HG02938 (cell line): ENCODE measurements around the gene TBC1D3B.
"Not testable (repeated sequence)": the region's sequence is repeated elsewhere in the genome, so short reads cannot be mapped to it uniquely, and the experiment has no call there.

ENCODE experiments used
- ATAC-seq: cut with Tn5 transposase; IDR thresholded peaks from one replicate; pipeline ENCODE4 v1.9.1; 2021; ENCODE audit warnings: mild to moderate bottlenecking, moderate library complexity; ENCODE audit not compliant: unreplicated experiment

The TBC1D3B gene

GRCh38 chr17:36201506-36201905 is 25.1 kb upstream of the TBC1D3B start:
- not testable (repeated sequence) for ATAC-seq

- ATAC-seq: not testable (repeated sequence)
Measured at GRCh38 chr17:36201102-36201501, 24.7 kb upstream of the TBC1D3B start.

GRCh38 chr17:36198831-36199465 is 22.5 kb upstream of the TBC1D3B start:
- no peak for ATAC-seq

- peak; percentile 13 for ATAC-seq
Measured at GRCh38 chr17:36197387-36197703, 20.9 kb upstream of the TBC1D3B start.

GRCh38 chr17:36196131-36196486 is 19.7 kb upstream of the TBC1D3B start:
- no peak for ATAC-seq

GRCh38 chr17:36195434-36196130 is 19.1 kb upstream of the TBC1D3B start:
- ATAC-seq: no peak

- ATAC-seq: not testable (repeated sequence)
Measured at GRCh38 chr17:36194832-36195433, 18.5 kb upstream of the TBC1D3B start.

- not testable (repeated sequence) for ATAC-seq
Measured at GRCh38 chr17:36194147-36194831, 17.9 kb upstream of the TBC1D3B start.

- no peak for ATAC-seq
Measured at GRCh38 chr17:36193216-36193775, 16.9 kb upstream of the TBC1D3B start.

GRCh38 chr17:36190549-36191330 is 14.3 kb upstream of the TBC1D3B start:
- ATAC-seq: not testable (repeated sequence)

- ATAC-seq: not testable (repeated sequence)
Measured at GRCh38 chr17:36189993-36190392, 13.6 kb upstream of the TBC1D3B start.

GRCh38 chr17:36188891-36189306 is 12.5 kb upstream of the TBC1D3B start:
- peak; percentile 55 for ATAC-seq

- ATAC-seq: not testable (repeated sequence)
Measured at GRCh38 chr17:36187943-36188665, 11.7 kb upstream of the TBC1D3B start.

- not testable (repeated sequence) for ATAC-seq
Measured at GRCh38 chr17:36186810-36187763, 10.7 kb upstream of the TBC1D3B start.

- ATAC-seq: no peak
Measured at GRCh38 chr17:36185416-36185815, 9.0 kb upstream of the TBC1D3B start.

GRCh38 chr17:36184023-36184765 is 7.8 kb upstream of the TBC1D3B start:
- ATAC-seq: no peak

- ATAC-seq: no peak
Measured at GRCh38 chr17:36183001-36183971, 6.8 kb upstream of the TBC1D3B start.
